Liver (tissue), 9 donors: ENCODE data around the gene ZNHIT6. TPM values are rescaled to one million over a fixed set of nuclear protein-coding genes. Genes with fewer than 3 reads are reported as not detected.

Experiments
- DNase-seq: peaks from one replicate; pipeline ENCODE4 v3.0.0-alpha.2; 2017; ENCODE audit warnings: low spot score
- H3K27ac ChIP-seq, 2 donors: one replicate each; pipeline ENCODE4 v1.7.0; 2013; ENCODE audit warnings: inconsistent platforms in 2 of 2, low read length in 2 of 2, control low read depth in 1 of 2, low read depth in 1 of 2, mild to moderate bottlenecking in 1 of 2
- H3K27me3 ChIP-seq, 4 donors: one replicate each; pipeline versions ENCODE4 v1.6.1 to v1.7.0; 2013; ENCODE audit warnings: low read length in 3 of 4, inconsistent platforms in 1 of 4, mild to moderate bottlenecking in 1 of 4, moderate library complexity in 1 of 4; ENCODE audit not compliant: control insufficient read depth in 4 of 4, insufficient read depth in 4 of 4
- H3K36me3 ChIP-seq, 4 donors: one replicate each; pipeline versions ENCODE4 v1.6.1 to v1.7.0; 2013; ENCODE audit warnings: low read length in 3 of 4, mild to moderate bottlenecking in 3 of 4, low read depth in 1 of 4, moderate library complexity in 1 of 4; ENCODE audit not compliant: control insufficient read depth in 4 of 4, insufficient read depth in 3 of 4
- H3K4me1 ChIP-seq, 4 donors: one replicate each; pipeline versions ENCODE4 v1.6.1 to v1.7.0; 2013; ENCODE audit warnings: low read length in 3 of 4, mild to moderate bottlenecking in 3 of 4, moderate library complexity in 1 of 4; ENCODE audit not compliant: control insufficient read depth in 4 of 4, insufficient read depth in 4 of 4
- H3K4me3 ChIP-seq, 3 donors: one replicate each; pipeline versions ENCODE4 v1.6.1 to v1.7.0; 2013; ENCODE audit warnings: low read length in 3 of 3, control low read depth in 1 of 3, low read depth in 1 of 3, mild to moderate bottlenecking in 1 of 3
- H3K9ac ChIP-seq, 2 donors: one replicate each; pipeline ENCODE4 v1.7.0; 2013; ENCODE audit warnings: low read length in 2 of 2, mild to moderate bottlenecking in 2 of 2, moderate library complexity in 2 of 2, control low read depth in 1 of 2, low read depth in 1 of 2
- H3K9me3 ChIP-seq, 4 donors: one replicate each; pipeline versions ENCODE4 v1.6.1 to v1.7.0; 2013; ENCODE audit warnings: low read length in 3 of 4; ENCODE audit not compliant: control insufficient read depth in 4 of 4
- ATF3 ChIP-seq: IDR thresholded peaks from 2 replicates; pipeline ENCODE4 v1.6.1; 2016; ENCODE audit warnings: antibody characterized with exemption
- CTCF ChIP-seq: fragments of 150-350 bp; IDR thresholded peaks from 2 replicates; pipeline ENCODE4 v1.5.1; 2017; ENCODE audit warnings: improper control_type of control experiment, low read depth, low read length; ENCODE audit not compliant: missing input control
- EGR1 ChIP-seq, 2 donors: IDR thresholded peaks; 2 replicates each; pipeline ENCODE4 v1.6.1; 2016 to 2018; ENCODE audit warnings: antibody characterized with exemption in 2 of 2, low read depth in 2 of 2
- FOXA1 ChIP-seq: IDR thresholded peaks from 2 replicates; pipeline ENCODE4 v1.6.1; 2016; ENCODE audit warnings: antibody characterized with exemption
- FOXA2 ChIP-seq: IDR thresholded peaks from 2 replicates; pipeline ENCODE4 v1.6.1; 2016; ENCODE audit warnings: antibody characterized with exemption
- GABPA ChIP-seq, 2 donors: IDR thresholded peaks in 1 of 2; conservative IDR thresholded peaks in 1 of 2; 2 replicates each; pipeline ENCODE4 v1.6.1; 2016; ENCODE audit warnings: antibody characterized with exemption in 2 of 2, mild to moderate bottlenecking in 1 of 2, moderate library complexity in 1 of 2
- HNF4A ChIP-seq, 2 donors: conservative IDR thresholded peaks; 2 replicates each; pipeline ENCODE4 v1.6.1; 2016; ENCODE audit warnings: antibody characterized with exemption in 2 of 2, mild to moderate bottlenecking in 2 of 2
- HNF4G ChIP-seq: IDR thresholded peaks from 2 replicates; pipeline ENCODE4 v1.6.1; 2016; ENCODE audit warnings: antibody characterized with exemption
- JUND ChIP-seq, 2 donors: IDR thresholded peaks; 2 replicates each; pipeline ENCODE4 v1.6.1; 2016; ENCODE audit warnings: antibody characterized with exemption in 2 of 2
- MAX ChIP-seq: IDR thresholded peaks from 2 replicates; pipeline ENCODE4 v1.6.1; 2016; ENCODE audit warnings: antibody characterized with exemption
- NR2F2 ChIP-seq: IDR thresholded peaks from 2 replicates; pipeline ENCODE4 v1.6.1; 2016; ENCODE audit warnings: antibody characterized with exemption
- RAD21 ChIP-seq, 2 donors: IDR thresholded peaks; 2 replicates each; pipeline ENCODE4 v1.6.1; 2016; ENCODE audit warnings: antibody characterized with exemption in 2 of 2, mild to moderate bottlenecking in 2 of 2
- REST ChIP-seq: IDR thresholded peaks from 2 replicates; pipeline ENCODE4 v1.6.1; 2016; ENCODE audit warnings: antibody characterized with exemption, mild to moderate bottlenecking
- RXRA ChIP-seq, 2 donors: IDR thresholded peaks; 2 replicates each; pipeline ENCODE4 v1.6.1; 2017 to 2018; ENCODE audit warnings: antibody characterized with exemption in 2 of 2, mild to moderate bottlenecking in 1 of 2
- SP1 ChIP-seq: IDR thresholded peaks from 2 replicates; pipeline ENCODE4 v1.6.1; 2018; ENCODE audit warnings: antibody characterized with exemption, mild to moderate bottlenecking
- TAF1 ChIP-seq: conservative IDR thresholded peaks from 2 replicates; pipeline ENCODE4 v1.6.1; 2016; ENCODE audit warnings: antibody characterized with exemption, mild to moderate bottlenecking
- YY1 ChIP-seq: IDR thresholded peaks from 2 replicates; pipeline ENCODE4 v1.6.1; 2016; ENCODE audit warnings: antibody characterized with exemption, mild to moderate bottlenecking
- ZBTB33 ChIP-seq: IDR thresholded peaks from 2 replicates; pipeline ENCODE4 v1.6.1; 2016; ENCODE audit warnings: antibody characterized with exemption
- WGBS: extraction: QIAGEN DNeasy Blood & Tissue Kit; methylation state at CpG from one replicate; pipeline ENCODE4 v1.1.7; 2013; 5-methylcytosine and 5-hydroxymethylcytosine counted together
- polyA plus RNA-seq, 2 donors: library from polyadenylated mRNA; stranded (reverse) in 1 of 2; unstranded in 1 of 2; fragments of 200-250 nt in 1 of 2; fragments of >200 nt in 1 of 2; fragmentation: Nextera tagmentation in 1 of 2; extraction: Ambion mirVana in 1 of 2; gene quantifications; one replicate each; pipeline versions ENCODE4 v1.2.1 to v1.2.3, GENCODE V29; 2013 to 2015
- total RNA-seq, 2 donors: library from RNA; depleted of rRNA; stranded (reverse); fragments of >200 nt; gene quantifications; one replicate each; pipeline ENCODE4 v1.2.3, GENCODE V29; 2014
- donor health status: healthy.
- donor health status: healthy.
- donor health status: healthy.
- donor health status: healthy.
- donor health status: healthy.

The ZNHIT6 gene
- total and polyA plus RNA-seq, 4 donors, result 2.2 to 4.0 (median 3.2) TPM

- peak in 1 of 2 donors; percentile 44 for TF ChIP-seq GABPA (IDR thresholded peaks at IDR 0.05 in 1 of 2, conservative IDR thresholded peaks at IDR 0.05 in 1 of 2)
- TF ChIP-seq HNF4G, result no peak
- peak; percentile 66 for TF ChIP-seq YY1
Measured at GRCh38 chr1:85629532-85629920, 78.7 kb downstream of the ZNHIT6 start (continued).

- TF ChIP-seq FOXA1, result no peak
- peak; percentile 28 for TF ChIP-seq HNF4G
- TF ChIP-seq HNF4A (conservative IDR thresholded peaks at IDR 0.05), result peak; percentile 67 to 72
- no peak for TF ChIP-seq CTCF
- no peak for TF ChIP-seq EGR1 (IDR thresholded peaks at IDR 0.05; ENCODE audit: low read depth in 2 of 2)
- TF ChIP-seq SP1, result peak; percentile 85
- TF ChIP-seq YY1, result peak; percentile 65
- TF ChIP-seq FOXA2, result no peak
- peak; percentile 70 for TF ChIP-seq TAF1
- TF ChIP-seq NR2F2, result no peak
- TF ChIP-seq REST, result peak; percentile 78
- no peak for TF ChIP-seq ATF3
- TF ChIP-seq RXRA (IDR thresholded peaks at IDR 0.05), result peak; percentile 55 to 56
- no peak for TF ChIP-seq ZBTB33
- TF ChIP-seq MAX, result peak; percentile 47
- TF ChIP-seq JUND (IDR thresholded peaks at IDR 0.05), result peak; percentile 51 to 60
- no peak for TF ChIP-seq GABPA (IDR thresholded peaks at IDR 0.05 in 1 of 2, conservative IDR thresholded peaks at IDR 0.05 in 1 of 2)
- peak; percentile 35 to 61 for TF ChIP-seq RAD21 (IDR thresholded peaks at IDR 0.05)
- Histone ChIP-seq H3K9me3 (no peaks in the 10 kb centered on the region), H3K4me1 (peaks cover 1 to 9% (median 6%) of the 10 kb centered on the region in 4 donors), H3K36me3 (no peaks in the 10 kb centered on the region), H3K9ac (peak overlapping the region in 1 of 2 donors; percentile 89), H3K27ac (peak overlapping the region; percentile 83 to 90), H3K4me3 (peak overlapping the region in 2 of 3 donors; percentile 27 to 35), H3K27me3 (no peaks in the 10 kb centered on the region)
- DNase-seq, result no peak
- WGBS, result 32% methylated on average over 9 of the region's 9 CpGs
Measured at GRCh38 chr1:85628791-85629531, 79.3 kb downstream of the ZNHIT6 start.
